Embryonic facial prominence (tissue), 1 donor: ENCODE data around the gene SH2D6.
"Not testable (repeated sequence)": the region's sequence is repeated elsewhere in the genome, so short reads cannot be mapped to it uniquely, and the experiment has no call there.

Source experiments
- DNase-seq: peaks from one replicate; pipeline ENCODE4 v3.0.0-alpha.2; 2016; ENCODE audit errors: extremely low spot score

The SH2D6 gene

GRCh38 chr2:85398426-85399182, 19.9 kb upstream of the SH2D6 start:
- DNase-seq: no peak

- DNase-seq: no peak
Measured at GRCh38 chr2:85399183-85399455, 19.4 kb upstream of the SH2D6 start.

GRCh38 chr2:85400023-85400422, 18.5 kb upstream of the SH2D6 start:
- DNase-seq: no peak

GRCh38 chr2:85400541-85401463, 17.7 kb upstream of the SH2D6 start:
- DNase-seq: no peak

- DNase-seq: no peak
Measured at GRCh38 chr2:85401464-85401805, 17.1 kb upstream of the SH2D6 start.

GRCh38 chr2:85401844-85402243, 16.7 kb upstream of the SH2D6 start:
- no peak for DNase-seq

- no peak for DNase-seq
Measured at GRCh38 chr2:85405201-85406059, 13.1 kb upstream of the SH2D6 start.

GRCh38 chr2:85409845-85410583, 8.5 kb upstream of the SH2D6 start, which contains the start of gene CAPG:
TSS of gene CAPG (minus strand) at chr2:85410366. CDS start at chr2:85402145, 8,221 bp downstream.
- DNase-seq: no peak

GRCh38 chr2:85410584-85411404, 7.7 kb upstream of the SH2D6 start:
- DNase-seq: no peak

GRCh38 chr2:85411405-85411748, 7.1 kb upstream of the SH2D6 start:
- DNase-seq: no peak

GRCh38 chr2:85413592-85414420, 4.7 kb upstream of the SH2D6 start:
- DNase-seq: no peak

- not testable (repeated sequence) for DNase-seq
Measured at GRCh38 chr2:85414421-85414759, 4.1 kb upstream of the SH2D6 start.

GRCh38 chr2:85414761-85415553, 3.6 kb upstream of the SH2D6 start:
- DNase-seq: no peak

- DNase-seq: no peak
Measured at GRCh38 chr2:85415980-85416650, 2.4 kb upstream of the SH2D6 start.

- no peak for DNase-seq
Measured at GRCh38 chr2:85419009-85419675, 628 bp downstream of the SH2D6 start.

GRCh38 chr2:85420536-85421259, 2.2 kb downstream of the SH2D6 start:
- peak; percentile 58 for DNase-seq
